Subcutaneous adipose tissue (tissue), 4 donors: ENCODE results near the gene XCR1. TPM values are rescaled to one million over a fixed set of nuclear protein-coding genes. Genes with fewer than 3 reads are reported as not detected.

ENCODE experiments used
- total RNA-seq, 4 donors: library from RNA; depleted of rRNA; stranded (reverse); fragments of >200 nt; gene quantifications; one replicate each; pipeline ENCODE4 v1.1.0, GENCODE V29; 2016
- TF ChIP-seq, protein P1 (sequence below): fragments of 450-650 bp; IDR thresholded peaks from one replicate; pipeline ENCODE4 v1.5.1; 2016; ENCODE audit warnings: low read depth, mild to moderate bottlenecking, control low read depth, antibody characterized with exemption, moderate library complexity

XCR1 gene
- total RNA-seq, 4 donors from 2014 or later: not detected

DNA sequence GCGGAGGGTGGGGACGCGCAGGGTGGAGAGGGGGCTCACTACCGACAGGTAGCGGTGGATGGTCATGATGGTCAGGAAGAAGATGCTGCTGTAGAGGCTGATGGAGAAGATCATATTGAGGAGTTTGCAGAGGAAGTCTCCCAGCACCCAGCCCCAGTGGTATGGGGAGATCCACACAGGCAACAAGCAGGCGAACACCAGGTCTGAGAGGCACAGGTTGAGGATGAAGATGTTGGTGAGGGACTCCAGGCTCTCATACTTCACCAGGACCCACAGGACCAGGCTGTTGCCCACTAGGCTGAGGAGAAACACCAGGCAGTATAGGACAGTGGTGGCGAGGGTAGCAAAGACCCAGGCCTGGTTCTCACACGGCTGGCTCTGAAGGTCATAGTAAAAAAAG lies 5.8 kb downstream of the XCR1 start:
- TF ChIP-seq, protein P1, sequence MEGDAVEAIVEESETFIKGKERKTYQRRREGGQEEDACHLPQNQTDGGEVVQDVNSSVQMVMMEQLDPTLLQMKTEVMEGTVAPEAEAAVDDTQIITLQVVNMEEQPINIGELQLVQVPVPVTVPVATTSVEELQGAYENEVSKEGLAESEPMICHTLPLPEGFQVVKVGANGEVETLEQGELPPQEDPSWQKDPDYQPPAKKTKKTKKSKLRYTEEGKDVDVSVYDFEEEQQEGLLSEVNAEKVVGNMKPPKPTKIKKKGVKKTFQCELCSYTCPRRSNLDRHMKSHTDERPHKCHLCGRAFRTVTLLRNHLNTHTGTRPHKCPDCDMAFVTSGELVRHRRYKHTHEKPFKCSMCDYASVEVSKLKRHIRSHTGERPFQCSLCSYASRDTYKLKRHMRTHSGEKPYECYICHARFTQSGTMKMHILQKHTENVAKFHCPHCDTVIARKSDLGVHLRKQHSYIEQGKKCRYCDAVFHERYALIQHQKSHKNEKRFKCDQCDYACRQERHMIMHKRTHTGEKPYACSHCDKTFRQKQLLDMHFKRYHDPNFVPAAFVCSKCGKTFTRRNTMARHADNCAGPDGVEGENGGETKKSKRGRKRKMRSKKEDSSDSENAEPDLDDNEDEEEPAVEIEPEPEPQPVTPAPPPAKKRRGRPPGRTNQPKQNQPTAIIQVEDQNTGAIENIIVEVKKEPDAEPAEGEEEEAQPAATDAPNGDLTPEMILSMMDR: no peak

DNA sequence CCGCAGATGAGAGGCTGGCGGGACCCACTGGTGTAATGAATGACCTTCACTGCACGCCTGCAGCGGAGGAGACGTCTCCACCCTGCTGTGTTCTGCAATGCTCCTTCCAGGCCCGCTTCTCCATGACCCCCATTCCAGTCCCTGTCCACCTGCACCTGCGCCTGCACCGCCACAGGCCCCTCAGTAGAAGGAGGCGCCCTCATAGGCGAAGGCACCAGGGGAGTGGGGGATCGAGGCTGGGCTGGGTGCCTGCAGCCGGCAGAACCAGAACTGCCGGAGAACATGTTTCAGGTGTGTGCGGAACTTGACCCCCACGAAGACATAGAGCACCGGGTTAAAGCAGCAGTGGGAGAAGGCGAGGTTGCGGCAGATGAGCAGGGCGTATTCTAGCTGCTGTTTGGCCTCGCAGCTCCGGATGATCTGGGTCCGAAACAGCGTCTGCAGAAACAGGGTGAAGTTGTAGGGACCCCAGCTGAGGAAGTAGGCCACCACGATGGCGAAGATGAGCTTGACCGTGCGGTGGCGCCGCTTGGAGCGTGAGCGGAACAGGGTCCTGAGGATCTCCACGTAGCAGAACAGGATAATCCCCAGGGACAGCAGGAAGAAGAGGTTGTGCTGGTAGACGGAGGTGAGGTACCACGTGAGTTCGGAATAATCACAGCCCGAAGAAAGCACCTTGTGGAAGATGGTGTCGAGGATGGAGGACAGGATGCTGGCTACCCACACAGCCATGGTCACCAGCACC lies 6.3 kb downstream of the XCR1 start:
- TF ChIP-seq, protein P1: no peak

DNA sequence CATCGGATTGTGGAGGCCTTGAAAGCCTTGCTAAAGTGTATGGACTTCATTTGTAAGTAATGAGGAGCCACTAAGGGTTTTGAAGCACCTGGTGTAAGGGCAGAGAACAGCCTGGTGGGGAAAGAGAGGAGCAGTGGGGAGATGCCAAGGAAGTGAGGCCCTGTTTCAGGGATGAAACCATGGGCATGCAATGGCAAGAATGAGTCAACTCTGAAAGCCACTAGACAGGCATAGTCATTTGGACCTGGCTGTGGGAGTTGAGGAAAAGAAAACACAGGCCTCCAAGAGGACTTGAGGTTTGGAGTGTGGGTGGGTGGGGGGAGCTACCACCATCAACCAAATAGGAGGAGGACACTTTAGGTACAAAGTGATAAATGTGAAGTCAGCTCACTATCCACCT lies 7.6 kb downstream of the XCR1 start:
- TF ChIP-seq, protein P1: no peak

DNA sequence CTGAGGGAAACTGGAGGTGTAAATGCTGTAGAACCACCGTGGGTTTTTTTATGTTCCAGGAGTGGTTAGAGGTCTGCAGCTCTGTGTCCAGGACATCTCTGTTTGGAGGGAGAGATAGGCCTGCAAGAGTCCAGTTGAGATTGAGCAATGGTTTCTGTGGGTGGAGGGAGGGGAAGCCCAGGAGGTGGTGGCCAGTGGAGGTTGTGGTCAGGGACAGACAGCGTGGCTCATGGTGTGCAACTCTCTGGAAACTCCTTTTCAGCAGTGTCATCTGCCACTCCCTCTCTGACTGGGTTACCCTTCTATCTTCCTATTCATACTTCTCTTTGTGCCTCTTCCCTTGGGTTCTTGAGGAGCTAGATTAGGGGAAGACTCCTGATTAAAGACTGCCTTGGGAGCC lies 9.6 kb downstream of the XCR1 start:
- TF ChIP-seq, protein P1: no peak

DNA sequence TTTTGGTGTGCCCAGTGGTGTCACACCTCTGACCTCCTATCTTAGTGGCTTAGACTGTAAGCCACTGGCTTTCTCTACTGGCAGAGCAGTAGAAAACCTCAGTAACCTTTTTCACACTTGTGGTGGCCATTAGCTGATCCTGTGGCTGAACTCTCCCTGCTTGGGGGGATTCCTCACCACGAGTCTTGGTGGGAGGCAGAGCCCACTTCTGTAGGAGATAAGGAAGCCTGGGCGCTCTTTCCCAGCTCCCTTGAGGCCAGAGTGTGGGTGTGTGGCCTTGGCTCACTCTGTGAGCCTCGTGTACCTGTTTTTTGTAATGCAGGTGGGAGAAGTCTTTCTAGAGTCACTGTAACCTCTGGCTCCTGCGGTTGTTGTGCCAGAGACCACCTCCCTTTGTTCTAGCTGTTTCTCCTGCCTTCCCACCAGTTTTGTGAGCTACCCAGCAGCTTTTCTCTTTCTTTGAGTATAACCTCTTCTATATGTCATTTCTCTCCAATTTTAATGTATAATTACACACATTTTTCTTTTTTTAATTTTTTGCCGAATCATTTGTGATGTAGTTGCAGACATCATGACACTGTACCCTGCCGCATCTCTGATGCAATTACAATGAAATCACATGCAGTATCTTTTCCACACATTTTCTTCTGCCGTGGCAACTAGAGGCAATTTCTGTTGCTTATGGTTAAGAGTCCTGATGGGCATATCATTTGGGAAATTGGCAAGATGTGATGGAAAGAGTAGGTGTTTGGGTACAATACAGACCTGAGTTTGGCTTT lies 13.8 kb downstream of the XCR1 start:
- TF ChIP-seq, protein P1: no peak

DNA sequence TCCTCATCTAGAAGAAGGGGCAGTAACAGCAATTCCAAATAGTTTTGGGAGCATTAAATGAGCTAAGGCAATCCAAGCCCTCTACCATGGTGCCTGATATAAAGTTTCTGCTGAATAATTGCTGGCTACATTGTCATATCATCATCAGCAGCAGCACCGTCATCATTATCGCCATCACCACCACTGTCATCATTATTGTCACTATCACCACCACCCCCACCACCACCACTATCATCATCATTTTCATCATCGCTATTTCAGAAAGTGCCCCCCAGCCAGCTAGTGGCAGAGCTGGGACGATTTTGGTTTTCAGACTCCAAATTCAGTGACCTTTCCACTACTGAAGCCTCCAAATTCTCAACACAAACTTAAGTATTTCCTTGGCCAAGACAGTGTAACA lies 15.0 kb downstream of the XCR1 start:
- TF ChIP-seq, protein P1: no peak

DNA sequence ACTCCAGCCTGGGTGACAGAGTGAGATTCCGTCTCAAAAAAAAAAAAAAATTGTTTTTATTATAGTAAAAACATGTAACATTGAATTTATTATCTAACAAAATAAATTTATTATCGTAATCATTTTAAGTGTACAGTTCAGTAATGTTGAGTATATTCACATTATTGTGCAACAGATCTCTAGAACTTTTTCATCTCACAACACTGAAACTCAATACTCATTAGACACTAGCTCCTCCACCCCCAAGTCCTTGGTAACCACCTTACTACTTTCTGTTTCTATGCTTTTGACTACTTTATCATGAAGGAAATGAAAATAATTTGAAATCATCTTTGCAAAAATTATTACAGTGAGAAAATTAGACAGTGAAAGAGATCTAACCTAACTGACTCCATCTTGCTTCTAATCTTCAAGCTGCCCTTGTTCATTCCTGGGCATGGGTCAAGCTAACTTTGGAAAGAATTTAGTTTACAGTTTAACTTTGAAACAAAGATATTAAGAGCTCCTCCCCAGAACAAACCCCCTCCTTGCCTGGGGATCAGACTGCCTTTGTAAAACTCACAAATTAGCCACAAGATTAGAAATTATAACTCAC lies 16.7 kb downstream of the XCR1 start:
- TF ChIP-seq, protein P1: no peak
